Lower lobe of right lung (tissue), 2 donors: ENCODE results near the gene WDR27. TPM values are rescaled to one million over a fixed set of nuclear protein-coding genes. Genes with fewer than 3 reads are reported as not detected.
A peak's percentile ranks its signal among the peaks of the same experiment; 100 is the strongest.

Experiments
- ATAC-seq, 2 donors: fragments of 200-7000 bp; cut with Tn5 transposase; one replicate each; pipeline ENCODE4 v1.9.1; 2020 to 2022; ENCODE audit warnings: mild to moderate bottlenecking in 2 of 2, moderate library complexity in 2 of 2
- DNase-seq: peaks from one replicate; pipeline ENCODE4 v3.0.0-alpha.2; 2020
- H3K27ac ChIP-seq: fragments of 200-600 bp; one replicate; pipeline ENCODE4 v1.8.0; 2022
- H3K27me3 ChIP-seq: fragments of 200-600 bp; one replicate; pipeline ENCODE4 v1.8.0; 2022; ENCODE audit warnings: low read depth
- H3K36me3 ChIP-seq: fragments of 200-600 bp; one replicate; pipeline ENCODE4 v1.8.0; 2022; ENCODE audit warnings: mild to moderate bottlenecking
- H3K4me1 ChIP-seq: fragments of 200-600 bp; one replicate; pipeline ENCODE4 v1.8.0; 2022
- H3K4me3 ChIP-seq: fragments of 200-600 bp; one replicate; pipeline ENCODE4 v1.8.0; 2022; ENCODE audit warnings: mild to moderate bottlenecking
- H3K9me3 ChIP-seq: fragments of 200-600 bp; one replicate; pipeline ENCODE4 v1.8.0; 2022
- CTCF ChIP-seq: fragments of 200-600 bp; IDR thresholded peaks from one replicate; pipeline ENCODE4 v1.8.0; 2022; ENCODE audit warnings: antibody characterized with exemption, mild to moderate bottlenecking
- intact Hi-C: fragments of 100-400 bp; cut with DNase I; formaldehyde crosslinking; loops from one replicate; pipeline ENCODE4 v1.11.0; 2022
- total RNA-seq: library from RNA; stranded (reverse); fragmentation: NEBNext Ultra II Directional; extraction: Animal tissue kit (Norgen Biotek cat#: 25700); gene quantifications from one replicate; pipeline ENCODE4 v1.2.1, GENCODE V29; 2021
- donor health status: DM: no; HTN: yes; CAD: no; lungs with severe emphysema.

Gene WDR27
- total RNA-seq, 1 donor from 2014 or later = 38.0 TPM

- no peak for DNase-seq
- H3K4me3 ChIP-seq = peak overlapping the region; percentile 17
- intact Hi-C loops = no loop called here
- no peaks in the 10 kb centered on the region for H3K4me1 ChIP-seq
- ATAC-seq = peak in 1 of 2 donors; percentile 27
- TF ChIP-seq CTCF = no peak
- no peaks in the 10 kb centered on the region for H3K27me3 ChIP-seq
- no peak overlapping the region for H3K27ac ChIP-seq
- H3K9me3 ChIP-seq = no peaks in the 10 kb centered on the region
- no peaks in the 10 kb centered on the region for H3K36me3 ChIP-seq
Measured at GRCh38 chr6:169577236-169577635, 124.6 kb downstream of the WDR27 start.

- Histone ChIP-seq H3K36me3 (no peaks in the 10 kb centered on the region), H3K27ac (no peak overlapping the region), H3K27me3 (no peaks in the 10 kb centered on the region), H3K4me1 (no peaks in the 10 kb centered on the region), H3K4me3 (no peak overlapping the region), H3K9me3 (no peaks in the 10 kb centered on the region)
- intact Hi-C loops = no loop called here
- ATAC-seq = no peak
- no peak for TF ChIP-seq CTCF
- DNase-seq = no peak
Measured at GRCh38 chr6:169575821-169576220, 126.0 kb downstream of the WDR27 start.

DNA sequence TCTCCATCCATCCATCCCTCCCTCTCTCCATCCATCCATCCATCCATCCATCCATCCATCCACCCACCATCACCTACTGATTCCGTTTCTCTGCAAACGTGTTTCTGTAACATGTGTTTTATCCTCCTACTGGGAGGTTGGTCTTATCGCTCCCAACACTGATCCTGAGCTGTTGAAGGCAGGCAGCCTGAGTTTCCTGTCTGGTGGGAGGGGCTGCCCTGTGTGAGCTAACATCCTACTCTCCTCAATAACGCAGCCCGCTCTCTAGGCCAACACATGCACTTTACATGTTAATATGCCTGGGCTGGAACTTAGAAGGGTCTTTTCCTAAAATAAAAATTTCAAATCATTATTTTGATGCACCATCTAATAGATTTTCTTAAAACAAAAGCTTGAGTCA lies 126.5 kb downstream of the WDR27 start:
- H3K27me3 ChIP-seq = no peaks in the 10 kb centered on the region
- no peak overlapping the region for H3K4me3 ChIP-seq
- no peaks in the 10 kb centered on the region for H3K4me1 ChIP-seq
- no peaks in the 10 kb centered on the region for H3K36me3 ChIP-seq
- H3K27ac ChIP-seq = no peak overlapping the region
- H3K9me3 ChIP-seq = no peaks in the 10 kb centered on the region
- TF ChIP-seq CTCF = no peak
- ATAC-seq = no peak
- intact Hi-C loops = no loop called here
- no peak for DNase-seq

DNA sequence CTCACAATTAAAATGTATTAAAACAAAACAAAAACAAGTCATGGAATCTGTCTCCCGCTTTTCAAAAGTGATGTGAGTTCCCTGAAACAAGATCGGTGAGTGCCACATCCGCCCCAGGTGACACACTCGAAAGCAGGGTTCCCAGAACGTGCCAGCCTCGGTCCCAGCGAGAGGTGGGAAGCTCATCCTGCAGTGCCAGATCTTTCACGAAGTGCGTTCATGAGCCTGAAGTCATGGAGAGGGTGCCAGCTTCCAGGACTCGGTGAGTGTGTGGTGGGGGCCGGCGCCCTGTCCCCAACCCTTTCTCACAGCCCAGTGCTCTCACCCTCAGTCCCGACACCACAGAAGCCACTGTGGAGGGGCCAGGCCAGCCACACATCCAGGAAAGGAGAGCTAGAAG lies 127.4 kb downstream of the WDR27 start:
- Histone ChIP-seq H3K4me1 (no peaks in the 10 kb centered on the region), H3K27me3 (no peaks in the 10 kb centered on the region), H3K4me3 (no peak overlapping the region), H3K9me3 (no peaks in the 10 kb centered on the region), H3K27ac (no peak overlapping the region), H3K36me3 (no peaks in the 10 kb centered on the region)
- ATAC-seq = no peak
- no peak for TF ChIP-seq CTCF
- intact Hi-C loops = no loop called here
- DNase-seq = no peak

DNA sequence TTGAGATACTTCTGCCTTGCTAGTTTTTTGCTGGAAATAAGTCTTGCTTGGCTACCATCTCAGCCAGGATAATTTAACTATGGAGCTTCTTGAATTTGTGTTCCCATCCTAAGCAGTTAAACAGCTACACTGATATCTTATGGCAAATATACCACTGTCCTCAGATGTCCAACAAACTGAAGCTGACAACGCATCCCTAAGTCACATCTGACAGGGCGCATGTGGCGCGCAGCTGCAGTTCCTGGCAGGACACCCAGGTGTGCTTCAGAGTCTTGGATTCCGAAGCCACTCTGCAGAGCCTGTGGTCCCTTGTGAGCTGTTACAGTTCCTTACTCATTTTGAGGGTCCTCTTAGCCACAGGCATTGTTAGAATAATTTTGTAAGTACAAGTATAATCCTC lies 127.9 kb downstream of the WDR27 start:
- no peak for TF ChIP-seq CTCF
- no peak overlapping the region for H3K4me3 ChIP-seq
- H3K36me3 ChIP-seq = no peaks in the 10 kb centered on the region
- no peaks in the 10 kb centered on the region for H3K27me3 ChIP-seq
- ATAC-seq (no peak), DNase-seq (no peak)
- H3K4me1 ChIP-seq = no peaks in the 10 kb centered on the region
- no peak overlapping the region for H3K27ac ChIP-seq
- intact Hi-C loops = no loop called here
- H3K9me3 ChIP-seq = no peaks in the 10 kb centered on the region
